Measurements from ENCODE around the gene QARS1. TPM values are rescaled to one million over a fixed set of nuclear protein-coding genes. Genes with fewer than 3 reads are reported as not detected.

QARS1 gene
- total and polyA plus RNA-seq, 2 experiments from 2014 or later: 173 to 345 TPM

DNA sequence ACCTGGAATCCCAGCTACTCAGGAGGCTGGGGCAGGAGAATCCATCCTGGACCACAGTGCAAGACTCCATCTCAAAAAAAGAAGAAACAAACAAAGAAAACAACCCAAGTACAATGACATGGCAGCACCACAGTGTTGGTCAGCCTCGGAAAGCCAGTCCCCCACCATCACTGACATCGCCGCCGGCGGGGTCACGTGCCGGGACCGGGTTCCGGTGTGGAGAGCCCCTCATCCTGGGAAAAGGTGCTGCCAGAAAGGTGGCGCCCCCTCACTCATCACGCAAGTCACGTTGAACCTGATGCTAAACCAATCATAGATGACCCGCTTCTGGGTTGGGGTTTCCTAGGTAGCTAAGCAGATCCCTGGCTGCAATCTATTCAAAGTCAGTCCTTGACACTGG lies 28.4 kb downstream of the QARS1 start:
- H3K9me3 ChIP-seq (ENCODE audit: low read depth): no peaks in the 10 kb centered on the region
- no peak for DNase-seq (ENCODE audit: low read depth in 1 of 2, low spot score in 1 of 2)
- H3K36me3 ChIP-seq: peaks cover 54% of the 10 kb centered on the region
- no peaks in the 10 kb centered on the region for H3K4me1 ChIP-seq (ENCODE audit: low read depth)
- H3K27me3 ChIP-seq: no peaks in the 10 kb centered on the region
- no peak overlapping the region for H3K27ac ChIP-seq
- TF ChIP-seq, protein P1, sequence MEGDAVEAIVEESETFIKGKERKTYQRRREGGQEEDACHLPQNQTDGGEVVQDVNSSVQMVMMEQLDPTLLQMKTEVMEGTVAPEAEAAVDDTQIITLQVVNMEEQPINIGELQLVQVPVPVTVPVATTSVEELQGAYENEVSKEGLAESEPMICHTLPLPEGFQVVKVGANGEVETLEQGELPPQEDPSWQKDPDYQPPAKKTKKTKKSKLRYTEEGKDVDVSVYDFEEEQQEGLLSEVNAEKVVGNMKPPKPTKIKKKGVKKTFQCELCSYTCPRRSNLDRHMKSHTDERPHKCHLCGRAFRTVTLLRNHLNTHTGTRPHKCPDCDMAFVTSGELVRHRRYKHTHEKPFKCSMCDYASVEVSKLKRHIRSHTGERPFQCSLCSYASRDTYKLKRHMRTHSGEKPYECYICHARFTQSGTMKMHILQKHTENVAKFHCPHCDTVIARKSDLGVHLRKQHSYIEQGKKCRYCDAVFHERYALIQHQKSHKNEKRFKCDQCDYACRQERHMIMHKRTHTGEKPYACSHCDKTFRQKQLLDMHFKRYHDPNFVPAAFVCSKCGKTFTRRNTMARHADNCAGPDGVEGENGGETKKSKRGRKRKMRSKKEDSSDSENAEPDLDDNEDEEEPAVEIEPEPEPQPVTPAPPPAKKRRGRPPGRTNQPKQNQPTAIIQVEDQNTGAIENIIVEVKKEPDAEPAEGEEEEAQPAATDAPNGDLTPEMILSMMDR (IDR thresholded peaks at IDR 0.05; ENCODE audit: low read depth, low read length): no peak
- no peak overlapping the region for H3K4me3 ChIP-seq

DNA sequence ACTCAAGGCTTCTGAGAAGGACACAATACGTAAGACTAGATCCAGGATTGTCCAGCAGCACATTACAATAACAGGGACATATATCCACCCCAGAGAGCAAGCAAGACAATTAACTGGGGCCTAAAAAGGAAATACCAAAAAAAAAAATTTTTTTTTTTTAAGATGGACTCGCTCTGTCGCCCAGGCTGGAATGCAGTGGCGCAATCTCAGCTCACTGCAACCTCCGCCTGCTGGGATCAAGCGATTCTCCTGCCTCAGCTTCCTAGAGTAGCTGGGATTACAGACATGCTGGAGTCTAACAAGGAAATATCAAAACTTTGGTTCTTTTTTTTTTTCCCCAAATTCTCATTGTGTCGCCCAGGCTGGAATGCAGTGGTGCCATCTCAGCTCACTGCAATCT lies 46.5 kb downstream of the QARS1 start:
- no peak overlapping the region for H3K27ac ChIP-seq
- H3K36me3 ChIP-seq: peaks cover 42% of the 10 kb centered on the region
- H3K27me3 ChIP-seq: no peaks in the 10 kb centered on the region
- H3K4me3 ChIP-seq: no peak overlapping the region
- H3K9me3 ChIP-seq (ENCODE audit: low read depth): no peaks in the 10 kb centered on the region
- TF ChIP-seq, protein P1 (IDR thresholded peaks at IDR 0.05; ENCODE audit: low read depth, low read length): no peak
- peak in 1 of 2 donors; percentile 13 for DNase-seq (ENCODE audit: low read depth in 1 of 2, low spot score in 1 of 2)
- H3K4me1 ChIP-seq (ENCODE audit: low read depth): no peaks in the 10 kb centered on the region

- Histone ChIP-seq H3K4me3 (no peak overlapping the region), H3K36me3 (peaks cover 44% of the 10 kb centered on the region), H3K27me3 (no peaks in the 10 kb centered on the region), H3K9me3 (ENCODE audit: low read depth) (no peaks in the 10 kb centered on the region), H3K4me1 (ENCODE audit: low read depth) (no peaks in the 10 kb centered on the region), H3K27ac (no peak overlapping the region)
- TF ChIP-seq, protein P1 (IDR thresholded peaks at IDR 0.05; ENCODE audit: low read depth, low read length): no peak
- no peak for DNase-seq (ENCODE audit: low read depth in 1 of 2, low spot score in 1 of 2)
These were observed 47.3 kb downstream of the QARS1 start for GRCh38 chr3:49057268-49057667.

- TF ChIP-seq, protein P1 (IDR thresholded peaks at IDR 0.05; ENCODE audit: low read depth, low read length): no peak
- Histone ChIP-seq H3K27me3 (no peaks in the 10 kb centered on the region), H3K9me3 (ENCODE audit: low read depth) (no peaks in the 10 kb centered on the region), H3K4me1 (ENCODE audit: low read depth) (no peaks in the 10 kb centered on the region), H3K27ac (no peak overlapping the region), H3K4me3 (no peak overlapping the region), H3K36me3 (peaks cover 40% of the 10 kb centered on the region)
- no peak for DNase-seq (ENCODE audit: low read depth in 1 of 2, low spot score in 1 of 2)
These were observed 50.2 kb downstream of the QARS1 start for GRCh38 chr3:49054344-49054862.

DNA sequence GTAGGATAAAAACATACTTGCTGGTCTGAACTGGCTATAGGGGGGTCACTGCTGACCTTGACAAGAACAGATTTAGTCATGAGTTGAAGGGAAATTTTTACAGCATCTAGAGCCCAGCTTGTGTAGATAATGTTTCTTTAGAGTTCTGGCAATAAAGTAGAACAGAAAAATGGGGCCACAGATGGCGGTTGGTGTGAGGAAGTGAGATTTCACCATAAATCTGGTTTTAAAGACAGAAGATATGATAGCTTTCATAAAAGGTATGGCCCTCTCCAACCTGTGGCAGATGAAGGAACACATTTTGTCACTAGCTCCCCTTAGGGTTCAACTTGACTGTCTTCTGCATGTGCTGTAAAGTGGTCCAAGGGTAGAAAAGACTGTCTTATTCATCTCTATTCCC lies 51.0 kb downstream of the QARS1 start:
- no peak overlapping the region for H3K27ac ChIP-seq
- no peak for DNase-seq (ENCODE audit: low read depth in 1 of 2, low spot score in 1 of 2)
- H3K4me1 ChIP-seq (ENCODE audit: low read depth): no peaks in the 10 kb centered on the region
- TF ChIP-seq, protein P1 (IDR thresholded peaks at IDR 0.05; ENCODE audit: low read depth, low read length): no peak
- no peaks in the 10 kb centered on the region for H3K9me3 ChIP-seq (ENCODE audit: low read depth)
- H3K36me3 ChIP-seq: peaks cover 39% of the 10 kb centered on the region
- H3K4me3 ChIP-seq: no peak overlapping the region
- no peaks in the 10 kb centered on the region for H3K27me3 ChIP-seq

Other genes starting within 250 kb of the QARS1 start
- gene SLC25A20, start 205.9 kb downstream of the QARS1 start, total RNA-seq: 20.9 and 25.1 TPM in 2 replicates
- gene SLC25A20, start 205.9 kb downstream of the QARS1 start, polyA plus RNA-seq: 24.0 and 28.2 TPM in 2 replicates
- 89.3 and 116 TPM in 2 replicates for gene ARIH2, start 185.9 kb downstream of the QARS1 start, total RNA-seq
- 78.1 and 78.6 TPM in 2 replicates for gene ARIH2, start 185.9 kb downstream of the QARS1 start, polyA plus RNA-seq
- 63.3 and 76.5 TPM in 2 replicates for gene P4HTM, start 114.5 kb downstream of the QARS1 start, total RNA-seq
- gene P4HTM, start 114.5 kb downstream of the QARS1 start, polyA plus RNA-seq: 60.4 and 84.7 TPM in 2 replicates
- gene WDR6, start 97.4 kb downstream of the QARS1 start, total RNA-seq: 176 and 223 TPM in 2 replicates
- 276 and 277 TPM in 2 replicates for gene WDR6, start 97.4 kb downstream of the QARS1 start, polyA plus RNA-seq
- 78.0 and 81.0 TPM in 2 replicates for gene DALRD3, start 86.2 kb downstream of the QARS1 start, total RNA-seq
- gene DALRD3, start 86.2 kb downstream of the QARS1 start, polyA plus RNA-seq: 54.6 and 96.2 TPM in 2 replicates
- 217 and 361 TPM in 2 replicates for gene NDUFAF3, start 82.6 kb downstream of the QARS1 start, total RNA-seq
- gene NDUFAF3, start 82.6 kb downstream of the QARS1 start, polyA plus RNA-seq: 280 and 310 TPM in 2 replicates
- gene IMPDH2, start 75.4 kb downstream of the QARS1 start, total RNA-seq: 155 and 186 TPM in 2 replicates
- gene IMPDH2, start 75.4 kb downstream of the QARS1 start, polyA plus RNA-seq: 118 and 179 TPM in 2 replicates
- gene QRICH1, start 10.7 kb downstream of the QARS1 start, total RNA-seq: 94.4 and 116 TPM in 2 replicates
- gene QRICH1, start 10.7 kb downstream of the QARS1 start, polyA plus RNA-seq: 42.0 and 44.3 TPM in 2 replicates
- gene USP19, start 16.1 kb upstream of the QARS1 start, total RNA-seq: 103 and 122 TPM in 2 replicates
- 50.5 and 61.8 TPM in 2 replicates for gene USP19, start 16.1 kb upstream of the QARS1 start, polyA plus RNA-seq
- gene LAMB2, start 28.3 kb upstream of the QARS1 start, total RNA-seq: 875 and 1,233 TPM in 2 replicates
- 615 and 708 TPM in 2 replicates for gene LAMB2, start 28.3 kb upstream of the QARS1 start, polyA plus RNA-seq
- gene CCDC71, start 61.6 kb upstream of the QARS1 start, total RNA-seq: 44.4 and 59.2 TPM in 2 replicates
- gene CCDC71, start 61.6 kb upstream of the QARS1 start, polyA plus RNA-seq: 0.39 and 0.56 TPM in 2 replicates
- gene KLHDC8B, start 66.8 kb upstream of the QARS1 start, total RNA-seq: 158 and 173 TPM in 2 replicates
- 162 and 188 TPM in 2 replicates for gene KLHDC8B, start 66.8 kb upstream of the QARS1 start, polyA plus RNA-seq
- gene C3orf62, start 172.5 kb upstream of the QARS1 start, total RNA-seq: 2.9 and 4.1 TPM in 2 replicates
- 5.3 and 7.6 TPM in 2 replicates for gene C3orf62, start 172.5 kb upstream of the QARS1 start, polyA plus RNA-seq
- 11.2 and 22.7 TPM in 2 replicates for gene USP4, start 235.3 kb upstream of the QARS1 start, total RNA-seq
- gene USP4, start 235.3 kb upstream of the QARS1 start, polyA plus RNA-seq: 30.1 and 55.1 TPM in 2 replicates